ENCODE measurements around the gene DENND11. TPM values are rescaled to one million over a fixed set of nuclear protein-coding genes. Genes with fewer than 3 reads are reported as not detected.

Gene DENND11
- total RNA-seq: 6.0 and 7.5 TPM in 2 replicates

GRCh38 chr7:141702047-141702567 is at the start of gene DENND11:
DENND11 (minus strand) TSS chr7:141702166; CDS start chr7:141702153, 13 bp downstream.

DNA sequence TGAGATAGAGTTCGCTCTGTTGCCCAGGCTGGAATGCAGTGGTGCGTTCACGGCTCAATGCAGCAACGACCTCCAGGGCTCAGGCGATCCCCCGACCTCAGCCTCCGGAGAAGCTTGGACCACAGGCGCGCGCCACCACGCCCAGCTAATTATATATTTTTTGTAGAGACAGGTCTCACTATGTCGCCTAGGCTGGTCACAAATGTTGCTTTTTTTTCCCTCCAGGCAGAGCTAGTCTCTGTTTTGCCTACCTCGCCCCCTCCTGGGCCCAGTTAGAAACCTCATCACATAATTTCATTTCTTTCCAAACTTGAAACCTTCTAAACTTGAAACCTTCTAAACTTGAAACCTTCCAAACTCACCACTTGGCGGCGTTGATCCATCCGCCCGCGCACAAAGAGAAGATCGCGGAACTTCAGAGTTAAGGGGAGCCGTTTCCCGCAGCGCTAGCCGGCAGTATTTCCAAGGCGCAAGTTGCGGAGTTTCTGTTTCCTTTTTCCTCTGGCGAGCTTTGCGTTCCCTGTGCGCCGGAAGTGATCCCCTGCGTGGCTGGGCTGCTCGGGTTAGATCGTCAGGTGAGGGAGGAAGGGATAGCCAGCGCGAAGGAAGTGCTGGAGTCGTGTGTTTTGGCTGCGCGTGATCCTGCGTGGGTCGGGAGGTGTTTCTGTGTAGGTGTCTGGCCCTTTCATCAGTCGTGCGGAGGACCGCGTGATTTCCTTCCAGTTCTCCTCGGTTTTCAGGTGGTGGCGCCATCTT is 36.0 kb upstream of the DENND11 start, which contains the start of gene SSBP1:
SSBP1 (plus strand) TSS at position 523 of the 756 bp plus-strand sequence. CDS start 809 bp downstream, outside the sequence.

DNA sequence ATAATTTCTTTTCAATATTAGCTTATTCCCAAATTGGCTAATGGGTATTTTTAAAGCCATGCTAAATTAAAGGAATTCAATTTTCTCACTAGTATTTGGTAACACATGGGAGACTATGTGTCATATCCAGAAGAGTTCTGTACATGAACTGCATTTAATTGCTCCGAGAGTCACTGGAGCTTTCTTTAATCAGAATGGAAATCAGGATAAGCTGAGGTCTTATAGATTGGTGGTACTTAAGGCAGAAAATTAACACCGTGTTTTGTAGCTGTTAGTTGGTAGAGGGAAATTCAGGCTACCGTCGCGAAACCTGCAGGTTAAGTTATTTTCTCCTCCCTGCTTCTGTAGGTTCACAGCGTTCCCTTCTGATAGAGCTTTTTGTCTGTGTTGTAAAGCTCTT is 6.4 kb upstream of the DENND11 start, which contains the start of gene WEE2:
WEE2 (plus strand) TSS at position 3 of the 400 bp plus-strand sequence. CDS start 406 bp downstream, outside the sequence.

Small RNA genes lying within 50 kb of the gene (small RNA-seq; reads per million reads assigned to genes)
- not detected for gene RNU1-82P

Other genes with a start within 250 kb of the DENND11 start
- 15.3 and 24.0 TPM in 2 replicates for gene AGK, start 150.8 kb downstream of the DENND11 start, total RNA-seq
- gene WEE2, start 6.2 kb upstream of the DENND11 start, total RNA-seq: not detected in 2 replicates
- gene SSBP1, start 36.2 kb upstream of the DENND11 start, total RNA-seq: 58.5 and 81.2 TPM in 2 replicates
- gene TAS2R3, start 61.9 kb upstream of the DENND11 start, total RNA-seq: 2.1 and 3.5 TPM in 2 replicates
- 2.1 and 4.3 TPM in 2 replicates for gene TAS2R4, start 74.5 kb upstream of the DENND11 start, total RNA-seq
- gene TAS2R5, start 88.1 kb upstream of the DENND11 start, total RNA-seq: 2.6 and 3.5 TPM in 2 replicates
- gene PRSS37, start 139.3 kb upstream of the DENND11 start, total RNA-seq: not detected in 2 replicates
- gene OR9A4, start 214.2 kb upstream of the DENND11 start, total RNA-seq: not detected in 2 replicates
- not detected in 2 replicates for gene CLEC5A, start 244.8 kb upstream of the DENND11 start, total RNA-seq